ENCODE measurements around the gene SEPTIN12.

SEPTIN12 gene

GRCh38 chr16:4783951-4784336, 4.2 kb downstream of the SEPTIN12 start:
- DNase-seq: no peak

- DNase-seq: no peak
Measured at GRCh38 chr16:4783251-4783950, 4.7 kb downstream of the SEPTIN12 start.

GRCh38 chr16:4780235-4780634, 7.9 kb downstream of the SEPTIN12 start:
- no peak for DNase-seq

- no peak for DNase-seq
Measured at GRCh38 chr16:4778050-4778392, 10.1 kb downstream of the SEPTIN12 start.

- no peak for DNase-seq
Measured at GRCh38 chr16:4777339-4778049, 10.7 kb downstream of the SEPTIN12 start.

GRCh38 chr16:4776141-4776705, 11.9 kb downstream of the SEPTIN12 start:
- DNase-seq: no peak

- no peak for DNase-seq
Measured at GRCh38 chr16:4775005-4775404, 13.1 kb downstream of the SEPTIN12 start.

GRCh38 chr16:4772351-4772750, 15.8 kb downstream of the SEPTIN12 start:
- DNase-seq: no peak

- DNase-seq: no peak
Measured at GRCh38 chr16:4771646-4772045, 16.5 kb downstream of the SEPTIN12 start.

- DNase-seq: no peak
Measured at GRCh38 chr16:4769306-4769638, 18.9 kb downstream of the SEPTIN12 start.

- peak; percentile 96 for DNase-seq
Measured at GRCh38 chr16:4768549-4769305, 19.4 kb downstream of the SEPTIN12 start.

GRCh38 chr16:4767872-4768548, 20.1 kb downstream of the SEPTIN12 start:
- DNase-seq: peak; percentile 15

GRCh38 chr16:4766875-4767628, 21.1 kb downstream of the SEPTIN12 start, which contains the start of gene ZNF500:
Gene ZNF500, minus strand, starts transcription at chr16:4767162. Its CDS starts 1,184 bp downstream, at chr16:4765978.
- peak; percentile 96 for DNase-seq

- DNase-seq: no peak
Measured at GRCh38 chr16:4765511-4766474, 22.4 kb downstream of the SEPTIN12 start.

GRCh38 chr16:4763791-4764190, 24.4 kb downstream of the SEPTIN12 start:
- no peak for DNase-seq

- no peak for DNase-seq
Measured at GRCh38 chr16:4762205-4762604, 25.9 kb downstream of the SEPTIN12 start.

- DNase-seq: no peak
Measured at GRCh38 chr16:4760221-4760910, 27.8 kb downstream of the SEPTIN12 start.

GRCh38 chr16:4755687-4756086, 32.5 kb downstream of the SEPTIN12 start:
- no peak for DNase-seq

- DNase-seq: no peak
Measured at GRCh38 chr16:4754865-4755264, 33.3 kb downstream of the SEPTIN12 start.

GRCh38 chr16:4753227-4753626, 34.9 kb downstream of the SEPTIN12 start:
- no peak for DNase-seq

All from fibroblast of skin of scalp (primary cell).